Esophagus squamous epithelium (tissue), 5 donors: Measurements from ENCODE around the gene HIBCH. TPM values are rescaled to one million over a fixed set of nuclear protein-coding genes. Genes with fewer than 3 reads are reported as not detected.
"Not testable (repeated sequence)": the region's sequence is repeated elsewhere in the genome, so short reads cannot be mapped to it uniquely, and the experiment has no call there.

ENCODE experiments used
- DNase-seq: peaks from one replicate; lab custom pipeline; 2025; lab: John Stamatoyannopoulos, UW
- H3K27ac ChIP-seq, 4 donors: fragments of 200-600 bp; sonication (generic); one replicate each; pipeline ENCODE4 v1.5.1; 2016 to 2019; ENCODE audit warnings: mild to moderate bottlenecking in 1 of 4
- H3K27me3 ChIP-seq, 4 donors: fragments of 200-600 bp; sonication (generic); 1 replicate in 3 of 4; 2 replicates in 1 of 4; pipeline versions ENCODE4 v1.5.1 to v1.6.0; 2017 to 2021; ENCODE audit warnings: antibody characterized with exemption in 1 of 4
- H3K36me3 ChIP-seq, 3 donors: fragments of 200-600 bp; sonication (generic); one replicate each; pipeline ENCODE4 v1.5.1; 2016 to 2019
- H3K4me1 ChIP-seq, 3 donors: fragments of 200-600 bp; sonication (generic); one replicate each; pipeline ENCODE4 v1.5.1; 2017 to 2019
- H3K4me3 ChIP-seq, 4 donors: fragments of 200-600 bp; sonication (generic); 1 replicate in 3 of 4; 2 replicates in 1 of 4; pipeline ENCODE4 v1.5.1; 2016 to 2019; ENCODE audit warnings: mild to moderate bottlenecking in 2 of 4, moderate library complexity in 1 of 4
- H3K9me3 ChIP-seq, 3 donors: fragments of 200-600 bp; sonication (generic); one replicate each; pipeline ENCODE4 v1.5.1; 2016 to 2019
- CTCF ChIP-seq, 6 experiments: fragments of 450-650 bp in 4 of 6; fragments of 200-600 bp in 2 of 6; sonication (generic) in 2 of 6; IDR thresholded peaks; one replicate each; pipeline ENCODE4 v1.5.1; 2016 to 2019; ENCODE audit warnings: antibody characterized with exemption in 6 of 6, mild to moderate bottlenecking in 4 of 6, moderate library complexity in 4 of 6
- POLR2A ChIP-seq, 4 donors: fragments of 450-650 bp; IDR thresholded peaks; one replicate each; pipeline ENCODE4 v1.6.1; 2017; ENCODE audit warnings: antibody characterized with exemption in 4 of 4, mild to moderate bottlenecking in 4 of 4, moderate library complexity in 3 of 4
- WGBS, 2 donors: methylation state at CpG; one replicate each; pipeline ENCODE4 v1.1.5; 2018; 5-methylcytosine and 5-hydroxymethylcytosine counted together
- intact Hi-C: fragments of 100-400 bp; cut with DNase I; formaldehyde crosslinking; loops from one replicate; pipeline ENCODE4 v1.15.0; 2022
- total RNA-seq, 4 donors: library from RNA; depleted of rRNA; stranded (reverse); fragments of >200 nt; gene quantifications; one replicate each; pipeline ENCODE4 v1.1.0, GENCODE V29; 2016
- donor health status: DM: yes; HTN: yes; CAD: no.

The HIBCH gene
- total RNA-seq, 4 donors from 2014 or later = 20.9 to 31.5 (median 29.9) TPM

- peaks cover 0 to 22% (median 14%) of the 10 kb centered on the region in 3 donors for H3K4me1 ChIP-seq
- no peaks in the 10 kb centered on the region for H3K27me3 ChIP-seq
- H3K9me3 ChIP-seq = no peaks in the 10 kb centered on the region
- H3K4me3 ChIP-seq = no peak overlapping the region
- DNase-seq = no peak
- H3K36me3 ChIP-seq = no peaks in the 10 kb centered on the region
- intact Hi-C loops = no loop called here
- H3K27ac ChIP-seq = no peak overlapping the region
- no peak for TF ChIP-seq POLR2A (IDR thresholded peaks at IDR 0.05)
- TF ChIP-seq CTCF (IDR thresholded peaks at IDR 0.05) = no peak
- 89 to 94% methylated on average over 2 of the region's 2 CpGs for WGBS, 2 donors
Measured at GRCh38 chr2:190336420-190336819, 16.8 kb upstream of the HIBCH start.

- DNase-seq, H3K4me3 ChIP-seq, H3K36me3 ChIP-seq, H3K27me3 ChIP-seq, intact Hi-C loops, H3K9me3 ChIP-seq: not testable (repeated sequence)
- WGBS, 2 donors = 86 to 98% methylated on average over 2 to 4 of the region's 4 CpGs
- peaks cover 0 to 22% (median 14%) of the 10 kb centered on the region in 3 donors for H3K4me1 ChIP-seq
- peak overlapping the region in 2 of 4 donors; percentile 14 to 55 for H3K27ac ChIP-seq
Measured at GRCh38 chr2:190335584-190335983, 16.0 kb upstream of the HIBCH start.

- no peaks in the 10 kb centered on the region for H3K27me3 ChIP-seq
- H3K4me3 ChIP-seq = no peak overlapping the region
- H3K4me1 ChIP-seq = peaks cover 0 to 22% (median 14%) of the 10 kb centered on the region in 3 donors
- no peak for DNase-seq
- intact Hi-C loops = no loop called here
- TF ChIP-seq POLR2A (IDR thresholded peaks at IDR 0.05) = no peak
- no peak for TF ChIP-seq CTCF (IDR thresholded peaks at IDR 0.05)
- H3K9me3 ChIP-seq = no peaks in the 10 kb centered on the region
- no peaks in the 10 kb centered on the region for H3K36me3 ChIP-seq
- peak overlapping the region in 3 of 4 donors; percentile 14 to 69 (median 55) for H3K27ac ChIP-seq
Measured at GRCh38 chr2:190335225-190335559, 15.6 kb upstream of the HIBCH start.

- H3K4me1 ChIP-seq = peaks cover 0 to 22% (median 14%) of the 10 kb centered on the region in 3 donors
- 59 to 63% methylated on average over 8 of the region's 8 CpGs for WGBS, 2 donors
- no peak for DNase-seq
- H3K9me3 ChIP-seq = no peaks in the 10 kb centered on the region
- no peaks in the 10 kb centered on the region for H3K36me3 ChIP-seq
- no peak overlapping the region for H3K4me3 ChIP-seq
- TF ChIP-seq POLR2A (IDR thresholded peaks at IDR 0.05) (no peak), CTCF (IDR thresholded peaks at IDR 0.05) (no peak)
- intact Hi-C loops = no loop called here
- peak overlapping the region; percentile 37 to 69 (median 54) for H3K27ac ChIP-seq
- no peaks in the 10 kb centered on the region for H3K27me3 ChIP-seq
Measured at GRCh38 chr2:190334479-190335224, 15.0 kb upstream of the HIBCH start.

GRCh38 chr2:190333928-190334327, 14.3 kb upstream of the HIBCH start:
- H3K36me3 ChIP-seq = no peaks in the 10 kb centered on the region
- TF ChIP-seq POLR2A (IDR thresholded peaks at IDR 0.05) (no peak), CTCF (IDR thresholded peaks at IDR 0.05) (no peak)
- no peaks in the 10 kb centered on the region for H3K27me3 ChIP-seq
- WGBS, 2 donors = 41 to 51% methylated on average over 2 of the region's 2 CpGs
- H3K4me3 ChIP-seq = no peak overlapping the region
- peaks cover 0 to 22% (median 14%) of the 10 kb centered on the region in 3 donors for H3K4me1 ChIP-seq
- H3K27ac ChIP-seq = peak overlapping the region; percentile 37 to 69 (median 54)
- intact Hi-C loops = no loop called here
- DNase-seq = no peak
- H3K9me3 ChIP-seq = no peaks in the 10 kb centered on the region
